HS-27A (cell line): ENCODE measurements around the gene SUSD2.
"Not testable (repeated sequence)": the region's sequence is repeated elsewhere in the genome, so short reads cannot be mapped to it uniquely, and the experiment has no call there.

Experiments used
- DNase-seq: peaks from one replicate; pipeline ENCODE4 v3.0.0-alpha.2; 2012; ENCODE audit warnings: low read depth, missing footprints

Gene SUSD2

GRCh38 chr22:24216541-24217209 is 35.4 kb downstream of the SUSD2 start:
- no peak for DNase-seq

GRCh38 chr22:24217384-24217783 is 36.1 kb downstream of the SUSD2 start:
- DNase-seq: no peak

- no peak for DNase-seq
Measured at GRCh38 chr22:24219750-24220149, 38.5 kb downstream of the SUSD2 start.

GRCh38 chr22:24224468-24224867 is 43.2 kb downstream of the SUSD2 start:
- no peak for DNase-seq

GRCh38 chr22:24225044-24225601 is 43.8 kb downstream of the SUSD2 start:
- DNase-seq: no peak

- DNase-seq: no peak
Measured at GRCh38 chr22:24225951-24226350, 44.7 kb downstream of the SUSD2 start.

GRCh38 chr22:24230911-24231656 is 49.8 kb downstream of the SUSD2 start:
- DNase-seq: no peak

GRCh38 chr22:24231706-24232105 is 50.4 kb downstream of the SUSD2 start:
- no peak for DNase-seq

GRCh38 chr22:24232124-24232523 is 50.8 kb downstream of the SUSD2 start:
- no peak for DNase-seq

- no peak for DNase-seq
Measured at GRCh38 chr22:24232725-24233124, 51.4 kb downstream of the SUSD2 start.

GRCh38 chr22:24233235-24233634 is 51.9 kb downstream of the SUSD2 start:
- no peak for DNase-seq

GRCh38 chr22:24233816-24234215 is 52.5 kb downstream of the SUSD2 start:
- no peak for DNase-seq

GRCh38 chr22:24235315-24235714 is 54.0 kb downstream of the SUSD2 start:
- DNase-seq: no peak

- DNase-seq: no peak
Measured at GRCh38 chr22:24236656-24237055, 55.4 kb downstream of the SUSD2 start.

- DNase-seq: not testable (repeated sequence)
Measured at GRCh38 chr22:24238101-24238694, 56.9 kb downstream of the SUSD2 start.
